IMR-90 (cell line): Measurements from ENCODE around the gene SLC24A3. TPM values are rescaled to one million over a fixed set of nuclear protein-coding genes. Genes with fewer than 3 reads are reported as not detected.

ENCODE experiments used
- ATAC-seq: fragments of 200-7000 bp; cut with Tn5 transposase; 2 replicates; pipeline ENCODE4 v1.9.1; 2020; ENCODE audit warnings: low read depth, mild to moderate bottlenecking, moderate library complexity
- BruUV-seq: library from RNA; stranded (reverse); fragments of 400-500 nt; replicated peaks from 2 replicates; lab custom pipeline; 2021; lab: Mats Ljungman, UMichigan
- CTCF ChIA-PET: fragments of 300-600 bp; formaldehyde crosslinking; extraction: SDS; loops from one replicate; lab custom pipeline; 2021; ENCODE audit warnings: antibody characterized with exemption; lab: Yijun Ruan, JAX
- POLR2A ChIA-PET: fragments of 300-600 bp; sonication (Branson Sonifier 250); formaldehyde crosslinking; loops from one replicate; lab custom pipeline; 2022; ENCODE audit warnings: antibody characterized with exemption; ENCODE audit not compliant: unreplicated experiment; lab: Charles Lee
- DNase-seq: peaks from one replicate; pipeline ENCODE4 v3.0.0; 2013
- H2AFZ ChIP-seq: replicated peaks from 2 replicates; pipeline ENCODE3; 2013; ENCODE audit warnings: low read length, mild to moderate bottlenecking; ENCODE audit not compliant: poor library complexity
- H2AK5ac ChIP-seq: 2 replicates; pipeline ENCODE4 v1.6.1; 2013; ENCODE audit warnings: low read depth, low read length, inconsistent platforms
- H2AK9ac ChIP-seq: replicated peaks from 2 replicates; pipeline ENCODE3; 2013; ENCODE audit warnings: mild to moderate bottlenecking, low read depth, low read length, moderate library complexity; ENCODE audit not compliant: poor library complexity
- H2BK120ac ChIP-seq: 2 replicates; pipeline ENCODE4 v1.6.1; 2013; ENCODE audit warnings: low read depth, low read length, inconsistent platforms
- H2BK15ac ChIP-seq: 3 replicates; pipeline ENCODE4 v1.6.1; 2013; ENCODE audit warnings: low read depth, low read length, inconsistent platforms
- H2BK20ac ChIP-seq: 2 replicates; pipeline ENCODE4 v1.6.1; 2013; ENCODE audit warnings: low read depth, mild to moderate bottlenecking, inconsistent platforms, low read length, moderate library complexity
- H2BK5ac ChIP-seq: 2 replicates; pipeline ENCODE4 v1.6.1; 2013; ENCODE audit warnings: mild to moderate bottlenecking, low read depth, low read length, inconsistent platforms; ENCODE audit not compliant: poor library complexity, severe bottlenecking
- H3K14ac ChIP-seq: replicated peaks from 2 replicates; pipeline ENCODE4 v1.6.1; 2013; ENCODE audit warnings: low read depth, low read length, inconsistent platforms
- H3K18ac ChIP-seq: 2 replicates; pipeline ENCODE4 v1.6.1; 2013; ENCODE audit warnings: low read depth, low read length, control low read depth
- H3K23ac ChIP-seq: 2 replicates; pipeline ENCODE4 v1.6.1; 2013; ENCODE audit warnings: low read depth, low read length, inconsistent platforms
- H3K27ac ChIP-seq: 2 replicates; pipeline ENCODE4 v1.5.1; 2013; ENCODE audit warnings: mild to moderate bottlenecking, control low read depth, low read length; ENCODE audit not compliant: insufficient read depth
- H3K27me3 ChIP-seq: 2 replicates; pipeline ENCODE4 v1.6.1; 2013; ENCODE audit warnings: low read length; ENCODE audit not compliant: control insufficient read depth, insufficient read depth
- H3K36me3 ChIP-seq: 2 replicates; pipeline ENCODE4 v1.6.1; 2013; ENCODE audit warnings: low read length, mixed read lengths; ENCODE audit not compliant: control insufficient read depth, insufficient read depth
- H3K4ac ChIP-seq: 2 replicates; pipeline ENCODE4 v1.6.1; 2013; ENCODE audit warnings: low read depth, low read length, inconsistent platforms
- H3K4me1 ChIP-seq: 2 replicates; pipeline ENCODE4 v1.6.1; 2013; ENCODE audit warnings: low read length, mixed read lengths; ENCODE audit not compliant: control insufficient read depth, insufficient read depth
- H3K4me2 ChIP-seq: 2 replicates; pipeline ENCODE4 v1.6.1; 2013; ENCODE audit warnings: low read depth, mild to moderate bottlenecking, control low read depth, low read length, moderate library complexity
- H3K4me3 ChIP-seq: 2 replicates; pipeline ENCODE4 v1.5.1; 2013; ENCODE audit warnings: low read depth, mild to moderate bottlenecking, control low read depth, low read length, moderate library complexity; ENCODE audit not compliant: insufficient read depth
- H3K56ac ChIP-seq: 2 replicates; pipeline ENCODE4 v1.6.1; 2013; ENCODE audit warnings: low read length, inconsistent platforms; ENCODE audit not compliant: insufficient read depth; ENCODE audit errors: extremely low read depth
- H3K79me1 ChIP-seq, 2 experiments: 2 replicates each; pipeline ENCODE4 v1.6.1; 2013; ENCODE audit warnings: low read length in 2 of 2, inconsistent platforms in 1 of 2, low read depth in 1 of 2
- H3K9ac ChIP-seq: 2 replicates; pipeline ENCODE4 v1.6.1; 2013; ENCODE audit warnings: low read depth, low read length, control low read depth
- H3K9me1 ChIP-seq: 2 replicates; pipeline ENCODE4 v1.6.1; 2013; ENCODE audit warnings: low read length, inconsistent platforms; ENCODE audit not compliant: insufficient read depth
- H3K9me3 ChIP-seq: 2 replicates; pipeline ENCODE4 v1.6.1; 2013; ENCODE audit warnings: low read length; ENCODE audit not compliant: control insufficient read depth, insufficient read depth
- H4K20me1 ChIP-seq: 2 replicates; pipeline ENCODE4 v1.6.1; 2013; ENCODE audit warnings: low read length, inconsistent platforms; ENCODE audit not compliant: insufficient read depth
- H4K5ac ChIP-seq: 2 replicates; pipeline ENCODE4 v1.6.1; 2013; ENCODE audit warnings: mild to moderate bottlenecking, low read depth, low read length, control low read depth
- H4K8ac ChIP-seq, 2 experiments: 2 replicates each; pipeline ENCODE4 v1.6.1; 2013; ENCODE audit warnings: low read depth in 2 of 2, low read length in 2 of 2, control low read depth in 1 of 2, inconsistent platforms in 1 of 2
- H4K91ac ChIP-seq: 2 replicates; pipeline ENCODE4 v1.6.1; 2013; ENCODE audit warnings: low read depth, low read length, inconsistent platforms; ENCODE audit not compliant: insufficient read depth
- CEBPB ChIP-seq: IDR thresholded peaks from 2 replicates; pipeline ENCODE4 v1.6.1; 2012; ENCODE audit warnings: low read depth, low read length, improper control_type of control experiment
- CHD1 ChIP-seq: IDR thresholded peaks from 2 replicates; pipeline ENCODE4 v1.6.1; 2012; ENCODE audit warnings: low read depth, low read length, improper control_type of control experiment
- ELK1 ChIP-seq: fragments of 150-350 bp; IDR thresholded peaks from 2 replicates; pipeline ENCODE4 v1.6.1; 2016; ENCODE audit warnings: low read depth, mild to moderate bottlenecking, low read length, moderate library complexity, borderline replicate concordance
- MAZ ChIP-seq: IDR thresholded peaks from 2 replicates; pipeline ENCODE4 v1.6.1; 2012; ENCODE audit warnings: low read depth, mild to moderate bottlenecking, low read length, improper control_type of control experiment, moderate library complexity, borderline replicate concordance
- NFE2L2 ChIP-seq: fragments of 150-350 bp; IDR thresholded peaks from 2 replicates; pipeline ENCODE4 v1.6.1; 2016; ENCODE audit warnings: low read depth, mild to moderate bottlenecking, low read length
- POLR2A ChIP-seq: IDR thresholded peaks from 2 replicates; pipeline ENCODE4 v1.6.1; 2012; ENCODE audit warnings: mild to moderate bottlenecking, low read depth, low read length
- RAD21 ChIP-seq: IDR thresholded peaks from 2 replicates; pipeline ENCODE4 v1.6.1; 2012; ENCODE audit warnings: low read length, improper control_type of control experiment
- RCOR1 ChIP-seq: IDR thresholded peaks from 2 replicates; pipeline ENCODE4 v1.6.1; 2012; ENCODE audit warnings: mild to moderate bottlenecking, low read length, improper control_type of control experiment; ENCODE audit not compliant: insufficient replicate concordance
- RFX5 ChIP-seq: IDR thresholded peaks from 2 replicates; pipeline ENCODE4 v1.8.0; 2012; ENCODE audit warnings: low read depth, mild to moderate bottlenecking, low read length, moderate library complexity
- SMC3 ChIP-seq: fragments of 150-350 bp; IDR thresholded peaks from 2 replicates; pipeline ENCODE4 v1.6.1; 2016; ENCODE audit warnings: low read depth, mild to moderate bottlenecking, antibody characterized with exemption, low read length, moderate library complexity
- WGBS, 2 experiments: methylation state at CpG; one replicate each; pipeline versions ENCODE4 v1.1.5 to v1.1.7; 2013; ENCODE audit warnings: missing lambda C conversion rate in 2 of 2; ENCODE audit not compliant: insufficient read length in 1 of 2; ENCODE audit errors: extremely low coverage in 2 of 2; 5-methylcytosine and 5-hydroxymethylcytosine counted together
- dilution Hi-C: fragments of 300-500 bp; cut with HindIII; formaldehyde crosslinking; loops from one replicate; pipeline ENCODE4 v1.14.3; 2018; ENCODE audit warnings: low sequenced_read_pairs; ENCODE audit not compliant: unreplicated experiment
- in situ Hi-C: fragments of 300-500 bp; cut with MboI; formaldehyde crosslinking; loops from 3 replicates; pipeline ENCODE4 v1.14.3; 2019; ENCODE audit warnings: low sequenced_read_pairs, inconsistent platforms, mixed read lengths
- intact Hi-C: fragments of 100-400 bp; cut with micrococcal nuclease; formaldehyde crosslinking; loops from 2 replicates; pipeline ENCODE4 v1.10.0; 2022
- polyA plus RNA-seq, 3 experiments: library from polyadenylated mRNA; depleted of rRNA; stranded (reverse); fragments of >200 nt; gene quantifications; 2 replicates each; pipeline ENCODE4 v1.2.3, GENCODE V29; 2012; ENCODE audit warnings: low replicate concordance in 1 of 3
- total RNA-seq: library from RNA; depleted of rRNA; stranded (reverse); fragments of >200 nt; gene quantifications from 2 replicates; pipeline ENCODE4 v1.2.3, GENCODE V29; 2012

The SLC24A3 gene
- total and polyA plus RNA-seq, 2 of the 4 experiments (the other 2 are of a cell fraction), result not detected

DNA sequence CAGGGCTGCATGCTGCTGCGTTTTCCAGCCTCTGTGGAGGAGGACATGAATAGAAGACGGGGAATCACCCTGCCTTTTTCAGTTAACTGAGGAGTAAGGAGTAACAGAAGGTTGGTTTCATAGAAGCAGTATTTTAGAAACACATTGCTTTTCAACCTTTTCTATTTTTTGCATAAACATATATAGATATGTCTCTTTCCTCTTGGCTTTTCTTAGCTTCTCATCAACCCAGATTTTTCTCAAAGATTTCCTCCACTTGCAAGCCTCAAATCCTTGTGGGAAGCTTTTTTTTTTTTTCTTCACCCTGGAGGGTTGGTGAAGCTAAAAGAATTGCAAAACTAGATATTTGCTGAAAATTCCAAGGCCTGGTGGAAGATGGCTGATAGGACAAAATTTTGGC is 6.0 kb downstream of the SLC24A3 start:
- Histone ChIP-seq H3K79me1 (no peaks in the 10 kb centered on the region), H3K14ac (no peak overlapping the region), H2AK9ac (no peak overlapping the region), H3K27ac (no peak overlapping the region), H4K91ac (no peak overlapping the region), H3K4me1 (no peaks in the 10 kb centered on the region), H3K4ac (no peak overlapping the region), H4K8ac (no peak overlapping the region), H2BK15ac (no peak overlapping the region), H2AK5ac (no peak overlapping the region), H2BK5ac (no peak overlapping the region), H3K56ac (no peak overlapping the region), H3K9me1 (no peaks in the 10 kb centered on the region), H3K36me3 (no peaks in the 10 kb centered on the region), H2AFZ (no peak overlapping the region), H2BK20ac (no peak overlapping the region), H3K4me2 (no peak overlapping the region), H4K5ac (no peak overlapping the region), H3K9me3 (no peaks in the 10 kb centered on the region), H3K9ac (no peak overlapping the region), H2BK120ac (no peak overlapping the region), H3K23ac (no peak overlapping the region), H3K27me3 (peaks cover 2% of the 10 kb centered on the region), H4K20me1 (no peaks in the 10 kb centered on the region), H3K4me3 (no peak overlapping the region), H3K18ac (no peak overlapping the region)
- intact Hi-C loops (no loop called here), dilution Hi-C loops (no loop called here), in situ Hi-C loops (no loop called here)
- POLR2A ChIA-PET, result no interaction called here
- WGBS, 2 experiments, result no CpG with 5 or more reads among the region's 2 CpGs
- CTCF ChIA-PET, result interaction anchor here (0.6 to 1.0 kb wide), 2 partner anchors 11 to 110 kb away, joined by 3 to 5 read pairs; no protein-coding TSS in a partner anchor
- no peak for ATAC-seq
- no TSS peak for BruUV-seq
- DNase-seq, result no peak
- TF ChIP-seq MAZ, result no peak
- no peak for TF ChIP-seq CEBPB
- TF ChIP-seq RFX5, result no peak
- TF ChIP-seq ELK1, result no peak
- TF ChIP-seq RCOR1, result no peak
- TF ChIP-seq RAD21, result no peak
- no peak for TF ChIP-seq SMC3
- TF ChIP-seq CHD1, result no peak
- TF ChIP-seq POLR2A, result no peak
- no peak for TF ChIP-seq NFE2L2
